IMR-90 (cell line): ENCODE data around the gene PARVB. TPM values are rescaled to one million over a fixed set of nuclear protein-coding genes. Genes with fewer than 3 reads are reported as not detected.

Experiments used
- ATAC-seq: fragments of 200-7000 bp; cut with Tn5 transposase; 2 replicates; pipeline ENCODE4 v1.9.1; 2020; ENCODE audit warnings: low read depth, mild to moderate bottlenecking, moderate library complexity
- BruUV-seq: library from RNA; stranded (reverse); fragments of 400-500 nt; replicated peaks from 2 replicates; lab custom pipeline; 2021; lab: Mats Ljungman, UMichigan
- CTCF ChIA-PET: fragments of 300-600 bp; formaldehyde crosslinking; extraction: SDS; loops from one replicate; lab custom pipeline; 2021; ENCODE audit warnings: antibody characterized with exemption; lab: Yijun Ruan, JAX
- POLR2A ChIA-PET: fragments of 300-600 bp; sonication (Branson Sonifier 250); formaldehyde crosslinking; loops from one replicate; lab custom pipeline; 2022; ENCODE audit warnings: antibody characterized with exemption; ENCODE audit not compliant: unreplicated experiment; lab: Charles Lee
- DNase-seq: peaks from one replicate; pipeline ENCODE4 v3.0.0; 2013
- H2AFZ ChIP-seq: replicated peaks from 2 replicates; pipeline ENCODE3; 2013; ENCODE audit warnings: low read length, mild to moderate bottlenecking; ENCODE audit not compliant: poor library complexity
- H2AK5ac ChIP-seq: 2 replicates; pipeline ENCODE4 v1.6.1; 2013; ENCODE audit warnings: low read depth, low read length, inconsistent platforms
- H2AK9ac ChIP-seq: replicated peaks from 2 replicates; pipeline ENCODE3; 2013; ENCODE audit warnings: mild to moderate bottlenecking, low read depth, low read length, moderate library complexity; ENCODE audit not compliant: poor library complexity
- H2BK120ac ChIP-seq: 2 replicates; pipeline ENCODE4 v1.6.1; 2013; ENCODE audit warnings: low read depth, low read length, inconsistent platforms
- H2BK15ac ChIP-seq: 3 replicates; pipeline ENCODE4 v1.6.1; 2013; ENCODE audit warnings: low read depth, low read length, inconsistent platforms
- H2BK20ac ChIP-seq: 2 replicates; pipeline ENCODE4 v1.6.1; 2013; ENCODE audit warnings: low read depth, mild to moderate bottlenecking, inconsistent platforms, low read length, moderate library complexity
- H2BK5ac ChIP-seq: 2 replicates; pipeline ENCODE4 v1.6.1; 2013; ENCODE audit warnings: mild to moderate bottlenecking, low read depth, low read length, inconsistent platforms; ENCODE audit not compliant: poor library complexity, severe bottlenecking
- H3K14ac ChIP-seq: replicated peaks from 2 replicates; pipeline ENCODE4 v1.6.1; 2013; ENCODE audit warnings: low read depth, low read length, inconsistent platforms
- H3K18ac ChIP-seq: 2 replicates; pipeline ENCODE4 v1.6.1; 2013; ENCODE audit warnings: low read depth, low read length, control low read depth
- H3K23ac ChIP-seq: 2 replicates; pipeline ENCODE4 v1.6.1; 2013; ENCODE audit warnings: low read depth, low read length, inconsistent platforms
- H3K27ac ChIP-seq: 2 replicates; pipeline ENCODE4 v1.5.1; 2013; ENCODE audit warnings: mild to moderate bottlenecking, control low read depth, low read length; ENCODE audit not compliant: insufficient read depth
- H3K27me3 ChIP-seq: 2 replicates; pipeline ENCODE4 v1.6.1; 2013; ENCODE audit warnings: low read length; ENCODE audit not compliant: control insufficient read depth, insufficient read depth
- H3K36me3 ChIP-seq: 2 replicates; pipeline ENCODE4 v1.6.1; 2013; ENCODE audit warnings: low read length, mixed read lengths; ENCODE audit not compliant: control insufficient read depth, insufficient read depth
- H3K4ac ChIP-seq: 2 replicates; pipeline ENCODE4 v1.6.1; 2013; ENCODE audit warnings: low read depth, low read length, inconsistent platforms
- H3K4me1 ChIP-seq: 2 replicates; pipeline ENCODE4 v1.6.1; 2013; ENCODE audit warnings: low read length, mixed read lengths; ENCODE audit not compliant: control insufficient read depth, insufficient read depth
- H3K4me2 ChIP-seq: 2 replicates; pipeline ENCODE4 v1.6.1; 2013; ENCODE audit warnings: low read depth, mild to moderate bottlenecking, control low read depth, low read length, moderate library complexity
- H3K4me3 ChIP-seq: 2 replicates; pipeline ENCODE4 v1.5.1; 2013; ENCODE audit warnings: low read depth, mild to moderate bottlenecking, control low read depth, low read length, moderate library complexity; ENCODE audit not compliant: insufficient read depth
- H3K56ac ChIP-seq: 2 replicates; pipeline ENCODE4 v1.6.1; 2013; ENCODE audit warnings: low read length, inconsistent platforms; ENCODE audit not compliant: insufficient read depth; ENCODE audit errors: extremely low read depth
- H3K79me1 ChIP-seq, 2 experiments: 2 replicates each; pipeline ENCODE4 v1.6.1; 2013; ENCODE audit warnings: low read length in 2 of 2, inconsistent platforms in 1 of 2, low read depth in 1 of 2
- H3K9ac ChIP-seq: 2 replicates; pipeline ENCODE4 v1.6.1; 2013; ENCODE audit warnings: low read depth, low read length, control low read depth
- H3K9me1 ChIP-seq: 2 replicates; pipeline ENCODE4 v1.6.1; 2013; ENCODE audit warnings: low read length, inconsistent platforms; ENCODE audit not compliant: insufficient read depth
- H3K9me3 ChIP-seq: 2 replicates; pipeline ENCODE4 v1.6.1; 2013; ENCODE audit warnings: low read length; ENCODE audit not compliant: control insufficient read depth, insufficient read depth
- H4K20me1 ChIP-seq: 2 replicates; pipeline ENCODE4 v1.6.1; 2013; ENCODE audit warnings: low read length, inconsistent platforms; ENCODE audit not compliant: insufficient read depth
- H4K5ac ChIP-seq: 2 replicates; pipeline ENCODE4 v1.6.1; 2013; ENCODE audit warnings: mild to moderate bottlenecking, low read depth, low read length, control low read depth
- H4K8ac ChIP-seq, 2 experiments: 2 replicates each; pipeline ENCODE4 v1.6.1; 2013; ENCODE audit warnings: low read depth in 2 of 2, low read length in 2 of 2, control low read depth in 1 of 2, inconsistent platforms in 1 of 2
- H4K91ac ChIP-seq: 2 replicates; pipeline ENCODE4 v1.6.1; 2013; ENCODE audit warnings: low read depth, low read length, inconsistent platforms; ENCODE audit not compliant: insufficient read depth
- MAFK ChIP-seq: IDR thresholded peaks from 2 replicates; pipeline ENCODE4 v1.6.1; 2012; ENCODE audit warnings: low read depth, low read length, improper control_type of control experiment
- MXI1 ChIP-seq: IDR thresholded peaks from 2 replicates; pipeline ENCODE4 v1.6.1; 2012; ENCODE audit warnings: low read depth, mild to moderate bottlenecking, low read length, moderate library complexity, borderline replicate concordance
- RAD21 ChIP-seq: IDR thresholded peaks from 2 replicates; pipeline ENCODE4 v1.6.1; 2012; ENCODE audit warnings: low read length, improper control_type of control experiment
- WGBS, 2 experiments: methylation state at CpG; one replicate each; pipeline versions ENCODE4 v1.1.5 to v1.1.7; 2013; ENCODE audit warnings: missing lambda C conversion rate in 2 of 2; ENCODE audit not compliant: insufficient read length in 1 of 2; ENCODE audit errors: extremely low coverage in 2 of 2; 5-methylcytosine and 5-hydroxymethylcytosine counted together
- dilution Hi-C: fragments of 300-500 bp; cut with HindIII; formaldehyde crosslinking; loops from one replicate; pipeline ENCODE4 v1.14.3; 2018; ENCODE audit warnings: low sequenced_read_pairs; ENCODE audit not compliant: unreplicated experiment
- in situ Hi-C: fragments of 300-500 bp; cut with MboI; formaldehyde crosslinking; loops from 3 replicates; pipeline ENCODE4 v1.14.3; 2019; ENCODE audit warnings: low sequenced_read_pairs, inconsistent platforms, mixed read lengths
- intact Hi-C: fragments of 100-400 bp; cut with micrococcal nuclease; formaldehyde crosslinking; loops from 2 replicates; pipeline ENCODE4 v1.10.0; 2022
- polyA plus RNA-seq, 3 experiments: library from polyadenylated mRNA; depleted of rRNA; stranded (reverse); fragments of >200 nt; gene quantifications; 2 replicates each; pipeline ENCODE4 v1.2.3, GENCODE V29; 2012; ENCODE audit warnings: low replicate concordance in 1 of 3
- total RNA-seq: library from RNA; depleted of rRNA; stranded (reverse); fragments of >200 nt; gene quantifications from 2 replicates; pipeline ENCODE4 v1.2.3, GENCODE V29; 2012

PARVB gene
- total and polyA plus RNA-seq, 2 of the 4 experiments (the other 2 are of a cell fraction) = 44.3 to 53.9 TPM

- Histone ChIP-seq H4K20me1 (no peaks in the 10 kb centered on the region), H3K9me1 (peaks cover 4% of the 10 kb centered on the region; the same call in 1 of the 2 replicates), H3K79me1 (no peaks in the 10 kb centered on the region), H3K18ac (no peak overlapping the region), H3K23ac (no peak overlapping the region), H4K5ac (no peak overlapping the region), H3K4me3 (no peak overlapping the region), H3K14ac (no peak overlapping the region), H2BK5ac (no peak overlapping the region), H2AFZ (no peak overlapping the region), H3K4me2 (no peak overlapping the region), H2BK120ac (no peak overlapping the region), H3K56ac (no peak overlapping the region), H2BK15ac (no peak overlapping the region), H2BK20ac (no peak overlapping the region), H2AK9ac (no peak overlapping the region), H4K91ac (no peak overlapping the region), H3K27me3 (no peaks in the 10 kb centered on the region), H3K27ac (no peak overlapping the region), H2AK5ac (no peak overlapping the region), H3K36me3 (peaks cover 3% of the 10 kb centered on the region; the same call in 1 of the 2 replicates), H3K9me3 (no peaks in the 10 kb centered on the region), H3K4me1 (no peaks in the 10 kb centered on the region), H4K8ac (no peak overlapping the region), H3K4ac (no peak overlapping the region), H3K9ac (no peak overlapping the region)
- CTCF ChIA-PET = no interaction called here
- intact Hi-C loops (no loop called here), dilution Hi-C loops (no loop called here), in situ Hi-C loops (no loop called here)
- no peak for DNase-seq
- POLR2A ChIA-PET = no interaction called here
- BruUV-seq = no TSS peak
- WGBS, 2 experiments = 85% methylated on average over 4 of the region's 11 CpGs; no CpG with 5 or more reads in 1 of the 2 experiments
- ATAC-seq = no peak
- TF ChIP-seq RAD21 (no peak), MXI1 (no peak), MAFK (no peak)
Measured at GRCh38 chr22:44170470-44170869, 146.4 kb downstream of the PARVB start.
